Activated B cell treated with CpG ODN at 0.5 μM for 24 hours (primary cell): ENCODE measurements around the gene HMMR. TPM values are rescaled to one million over a fixed set of nuclear protein-coding genes. Genes with fewer than 3 reads are reported as not detected.
"Not testable (repeated sequence)": the region's sequence is repeated elsewhere in the genome, so short reads cannot be mapped to it uniquely, and the experiment has no call there.

Experiments
- ATAC-seq: fragments of 200-7000 bp; cut with Tn5 transposase; one replicate; pipeline ENCODE4 v1.10.0; 2021; ENCODE audit warnings: low read depth, mild to moderate bottlenecking, moderate library complexity
- CTCF ChIA-PET: fragments of 350-600 bp; sonication (Branson Sonifier 250); formaldehyde crosslinking; loops from one replicate; lab custom pipeline; 2021; ENCODE audit warnings: antibody characterized with exemption; lab: Charles Lee
- POLR2A ChIA-PET: fragments of 350-600 bp; sonication (Branson Sonifier 250); formaldehyde crosslinking; loops from one replicate; lab custom pipeline; 2021; ENCODE audit warnings: antibody characterized with exemption; lab: Charles Lee
- DNase-seq: peaks from one replicate; pipeline ENCODE4 v3.0.0; 2022
- H3K27ac Mint-ChIP-seq: one replicate; pipeline ENCODE4 v1.8.0; 2020; ENCODE audit warnings: mixed read lengths
- H3K27me3 Mint-ChIP-seq: one replicate; pipeline ENCODE4 v1.8.0; 2021; ENCODE audit warnings: mixed read lengths
- H3K36me3 Mint-ChIP-seq: one replicate; pipeline ENCODE4 v1.8.0; 2021; ENCODE audit warnings: low read depth, mixed read lengths
- H3K4me1 Mint-ChIP-seq: one replicate; pipeline ENCODE4 v1.8.0; 2021; ENCODE audit warnings: mixed read lengths
- H3K4me3 Mint-ChIP-seq: one replicate; pipeline ENCODE4 v1.8.0; 2020; ENCODE audit warnings: mild to moderate bottlenecking, mixed read lengths
- H3K9me3 Mint-ChIP-seq: one replicate; pipeline ENCODE4 v1.8.0; 2020; ENCODE audit warnings: mixed read lengths
- intact Hi-C: fragments of 100-400 bp; cut with micrococcal nuclease; formaldehyde crosslinking; loops from one replicate; pipeline ENCODE4 v1.15.1; 2024
- total RNA-seq: library from RNA; stranded (reverse); gene quantifications from 2 replicates; pipeline ENCODE4 v1.2.3, GENCODE V29; 2022
- TF ChIP-seq, protein P1 (sequence below): fragments of 200-600 bp; IDR thresholded peaks from one replicate; pipeline ENCODE4 v1.8.0; 2022; ENCODE audit warnings: antibody characterized with exemption, mild to moderate bottlenecking

The HMMR gene, protein sequence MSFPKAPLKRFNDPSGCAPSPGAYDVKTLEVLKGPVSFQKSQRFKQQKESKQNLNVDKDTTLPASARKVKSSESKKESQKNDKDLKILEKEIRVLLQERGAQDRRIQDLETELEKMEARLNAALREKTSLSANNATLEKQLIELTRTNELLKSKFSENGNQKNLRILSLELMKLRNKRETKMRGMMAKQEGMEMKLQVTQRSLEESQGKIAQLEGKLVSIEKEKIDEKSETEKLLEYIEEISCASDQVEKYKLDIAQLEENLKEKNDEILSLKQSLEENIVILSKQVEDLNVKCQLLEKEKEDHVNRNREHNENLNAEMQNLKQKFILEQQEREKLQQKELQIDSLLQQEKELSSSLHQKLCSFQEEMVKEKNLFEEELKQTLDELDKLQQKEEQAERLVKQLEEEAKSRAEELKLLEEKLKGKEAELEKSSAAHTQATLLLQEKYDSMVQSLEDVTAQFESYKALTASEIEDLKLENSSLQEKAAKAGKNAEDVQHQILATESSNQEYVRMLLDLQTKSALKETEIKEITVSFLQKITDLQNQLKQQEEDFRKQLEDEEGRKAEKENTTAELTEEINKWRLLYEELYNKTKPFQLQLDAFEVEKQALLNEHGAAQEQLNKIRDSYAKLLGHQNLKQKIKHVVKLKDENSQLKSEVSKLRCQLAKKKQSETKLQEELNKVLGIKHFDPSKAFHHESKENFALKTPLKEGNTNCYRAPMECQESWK
- 2.8 and 3.3 TPM in 2 replicates for total RNA-seq

DNA sequence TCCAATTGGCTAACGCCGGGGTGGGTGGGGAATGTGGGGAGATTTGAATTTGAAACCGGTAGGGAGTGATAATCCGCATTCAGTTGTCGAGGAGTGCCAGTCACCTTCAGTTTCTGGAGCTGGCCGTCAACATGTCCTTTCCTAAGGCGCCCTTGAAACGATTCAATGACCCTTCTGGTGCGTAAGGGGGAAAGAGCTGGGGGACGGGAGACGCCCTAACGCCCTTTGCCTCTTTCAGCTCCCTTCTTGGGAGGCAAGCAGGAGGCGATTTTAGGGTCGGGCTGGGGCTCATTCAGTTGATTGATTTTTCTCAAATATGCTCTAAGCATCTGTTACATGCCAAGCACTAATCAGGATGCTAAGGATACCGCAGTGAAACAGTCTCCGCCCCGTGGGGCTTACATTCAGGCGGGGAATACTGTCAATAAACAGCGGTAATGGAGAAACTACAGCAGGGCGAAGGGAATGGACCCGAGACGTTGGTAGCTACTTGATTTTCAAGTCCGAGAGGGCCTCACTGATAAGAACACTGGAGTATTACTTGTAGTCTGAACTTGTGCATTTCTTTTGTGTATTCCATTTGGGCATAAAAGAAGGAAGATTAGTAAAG, at the start of gene HMMR:
Gene HMMR, plus strand, starts transcription at position 71 of the 610 bp plus-strand sequence. Its CDS starts 61 bp downstream, at position 132.
- peaks cover 20% of the 10 kb centered on the region for H3K36me3 Mint-ChIP-seq
- ChIA-PET POLR2A (interaction anchor here (0.6 to 5.1 kb wide), 12 partner anchors 10 to 456 kb away, joined by 3 to 159 read pairs (median 8); partner anchors contain the start of genes CCNG1 and MAT2B), CTCF (interaction anchor here (0.9 to 3.5 kb wide), 5 partner anchors 12 to 45 kb away, joined by 4 to 13 read pairs (median 7); partner anchors contain the start of genes CCNG1 and MAT2B)
- H3K27me3 Mint-ChIP-seq = no peaks in the 10 kb centered on the region
- peak within 1 kb of the TSS; percentile 97 for H3K4me3 Mint-ChIP-seq
- TF ChIP-seq, protein P1, sequence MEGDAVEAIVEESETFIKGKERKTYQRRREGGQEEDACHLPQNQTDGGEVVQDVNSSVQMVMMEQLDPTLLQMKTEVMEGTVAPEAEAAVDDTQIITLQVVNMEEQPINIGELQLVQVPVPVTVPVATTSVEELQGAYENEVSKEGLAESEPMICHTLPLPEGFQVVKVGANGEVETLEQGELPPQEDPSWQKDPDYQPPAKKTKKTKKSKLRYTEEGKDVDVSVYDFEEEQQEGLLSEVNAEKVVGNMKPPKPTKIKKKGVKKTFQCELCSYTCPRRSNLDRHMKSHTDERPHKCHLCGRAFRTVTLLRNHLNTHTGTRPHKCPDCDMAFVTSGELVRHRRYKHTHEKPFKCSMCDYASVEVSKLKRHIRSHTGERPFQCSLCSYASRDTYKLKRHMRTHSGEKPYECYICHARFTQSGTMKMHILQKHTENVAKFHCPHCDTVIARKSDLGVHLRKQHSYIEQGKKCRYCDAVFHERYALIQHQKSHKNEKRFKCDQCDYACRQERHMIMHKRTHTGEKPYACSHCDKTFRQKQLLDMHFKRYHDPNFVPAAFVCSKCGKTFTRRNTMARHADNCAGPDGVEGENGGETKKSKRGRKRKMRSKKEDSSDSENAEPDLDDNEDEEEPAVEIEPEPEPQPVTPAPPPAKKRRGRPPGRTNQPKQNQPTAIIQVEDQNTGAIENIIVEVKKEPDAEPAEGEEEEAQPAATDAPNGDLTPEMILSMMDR = no peak
- H3K4me1 Mint-ChIP-seq = peaks cover 42% of the 10 kb centered on the region
- ATAC-seq (no peak), DNase-seq (no peak)
- H3K9me3 Mint-ChIP-seq = no peaks in the 10 kb centered on the region
- H3K27ac Mint-ChIP-seq = peak within 1 kb of the TSS; percentile 100
- intact Hi-C loops = loop anchor here (1.0 to 10.0 kb wide), 4 partner anchors 23 to 455 kb away; partner anchors contain the start of genes CCNG1 and MAT2B

DNA sequence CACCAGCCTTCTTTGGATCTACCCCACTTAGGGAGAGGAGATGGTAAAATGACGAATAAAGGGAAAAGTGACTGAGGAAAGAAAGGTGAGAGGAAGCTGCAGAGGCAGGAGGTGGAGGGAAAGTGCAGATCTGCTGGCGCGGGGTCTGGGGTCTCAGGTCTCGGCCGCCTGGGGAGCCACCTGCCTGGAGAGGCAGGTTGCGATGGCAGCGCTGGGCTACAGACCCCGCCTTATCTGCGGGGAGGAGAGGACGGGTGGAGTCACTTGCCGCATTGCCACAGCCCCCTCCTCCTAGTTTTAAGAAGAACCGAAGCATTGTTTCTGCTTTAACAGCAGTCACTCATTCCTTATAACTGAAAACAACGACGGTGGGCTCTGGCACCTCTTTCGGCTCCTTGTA, 44.8 kb upstream of the HMMR start:
- ATAC-seq, H3K9me3 Mint-ChIP-seq, DNase-seq, CTCF ChIA-PET, H3K27ac Mint-ChIP-seq, H3K4me3 Mint-ChIP-seq, H3K4me1 Mint-ChIP-seq, H3K36me3 Mint-ChIP-seq, intact Hi-C loops: not testable (repeated sequence)
- POLR2A ChIA-PET = interaction anchor here (0.7 kb wide), 1 partner anchor 23 kb away, joined by 3 read pairs; no protein-coding TSS in a partner anchor
- peaks cover 21% of the 10 kb centered on the region for H3K27me3 Mint-ChIP-seq

DNA sequence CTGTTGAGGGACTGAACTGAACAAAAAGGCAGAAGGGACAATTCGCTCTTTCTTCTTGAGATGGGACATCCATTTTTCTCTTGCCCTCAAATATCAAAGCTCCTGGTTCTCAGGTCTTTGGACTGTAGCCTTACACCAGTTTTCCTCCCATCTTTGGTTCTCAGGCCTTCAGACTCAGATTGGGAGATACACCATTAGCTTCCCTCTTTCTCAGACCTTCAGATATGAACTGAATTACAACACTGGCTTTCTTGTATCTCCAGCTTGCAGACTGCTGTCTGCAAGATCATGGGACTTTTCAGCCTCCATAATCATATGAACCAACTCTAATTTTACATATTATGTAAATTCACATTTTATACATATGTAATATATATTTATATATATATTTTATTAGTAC, 35.6 kb upstream of the HMMR start:
- Mint-ChIP-seq H3K9me3 (no peaks in the 10 kb centered on the region), H3K4me1 (peaks cover 6% of the 10 kb centered on the region), H3K27ac (no peak overlapping the region), H3K36me3 (no peaks in the 10 kb centered on the region), H3K4me3 (no peak overlapping the region), H3K27me3 (peaks cover 5% of the 10 kb centered on the region)
- ATAC-seq (no peak), DNase-seq (no peak)
- intact Hi-C loops = no loop called here
- CTCF ChIA-PET = no interaction called here
- TF ChIP-seq, protein P1 = no peak
- POLR2A ChIA-PET = no interaction called here

DNA sequence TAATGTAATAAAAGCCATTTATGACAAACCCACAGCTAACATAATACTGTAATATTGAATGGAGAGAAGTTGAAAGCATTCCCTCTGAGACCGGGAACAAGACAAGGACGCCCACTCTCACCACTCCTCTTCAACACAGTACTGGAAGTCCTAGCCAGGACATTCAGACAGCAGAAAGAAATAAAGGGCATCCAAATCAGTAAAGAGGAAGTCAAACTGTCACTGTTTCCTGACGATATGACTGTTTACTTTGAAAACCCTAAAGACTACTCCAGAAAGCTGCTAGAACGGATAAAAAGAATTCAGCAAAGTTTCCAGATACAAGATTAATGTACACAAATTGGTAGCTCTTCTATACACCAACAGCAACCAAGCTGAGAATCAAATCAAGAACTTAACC, 34.3 kb upstream of the HMMR start:
- CTCF ChIA-PET, H3K27me3 Mint-ChIP-seq, H3K9me3 Mint-ChIP-seq, H3K27ac Mint-ChIP-seq, H3K4me1 Mint-ChIP-seq, H3K4me3 Mint-ChIP-seq, H3K36me3 Mint-ChIP-seq, ATAC-seq, DNase-seq, intact Hi-C loops: not testable (repeated sequence)
- POLR2A ChIA-PET = interaction anchor here (0.6 kb wide), 1 partner anchor 22 kb away, joined by 3 read pairs; no protein-coding TSS in a partner anchor

DNA sequence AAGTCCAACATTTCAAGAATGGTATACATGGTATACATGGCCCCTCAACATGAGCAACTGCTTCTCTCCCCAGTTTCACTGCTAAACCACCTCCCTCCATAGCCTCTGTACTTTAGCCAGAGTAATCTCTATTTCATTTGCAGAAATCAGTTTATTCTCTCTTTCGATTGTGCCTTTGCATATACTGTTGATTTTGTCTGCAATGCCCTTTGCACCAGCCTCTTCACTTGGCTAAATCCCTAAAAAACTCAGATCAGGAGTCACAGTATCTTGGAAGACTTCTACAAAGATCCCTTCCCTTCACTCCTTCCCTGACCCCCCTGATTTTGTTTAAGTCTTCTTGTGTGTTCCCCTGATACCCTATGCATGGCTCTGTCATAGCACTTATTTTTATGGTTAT, 27.9 kb upstream of the HMMR start:
- POLR2A ChIA-PET = no interaction called here
- no peak overlapping the region for H3K4me3 Mint-ChIP-seq
- CTCF ChIA-PET = no interaction called here
- ATAC-seq (no peak), DNase-seq (no peak)
- H3K27ac Mint-ChIP-seq = no peak overlapping the region
- H3K36me3 Mint-ChIP-seq = no peaks in the 10 kb centered on the region
- TF ChIP-seq, protein P1 = no peak
- intact Hi-C loops = no loop called here
- no peaks in the 10 kb centered on the region for H3K9me3 Mint-ChIP-seq
- H3K4me1 Mint-ChIP-seq = peaks cover 12% of the 10 kb centered on the region
- no peaks in the 10 kb centered on the region for H3K27me3 Mint-ChIP-seq
